Left renal pelvis (tissue), 4 donors: ENCODE measurements around the gene RPS6KA3. TPM values are rescaled to one million over a fixed set of nuclear protein-coding genes. Genes with fewer than 3 reads are reported as not detected.

Experiments used
- DNase-seq, 4 donors: peaks; one replicate each; pipeline ENCODE4 v3.0.0-alpha.2; 2013; ENCODE audit warnings: low read depth in 4 of 4, low spot score in 3 of 4
- polyA plus RNA-seq, 4 donors: library from polyadenylated mRNA; unstranded; fragments of 120-200 nt; gene quantifications; one replicate each; pipeline ENCODE4 v1.2.1, GENCODE V29; 2013; ENCODE audit not compliant: insufficient read length in 4 of 4

RPS6KA3 gene
- polyA plus RNA-seq, 4 donors: 27.2 to 36.0 (median 30.3) TPM

DNA sequence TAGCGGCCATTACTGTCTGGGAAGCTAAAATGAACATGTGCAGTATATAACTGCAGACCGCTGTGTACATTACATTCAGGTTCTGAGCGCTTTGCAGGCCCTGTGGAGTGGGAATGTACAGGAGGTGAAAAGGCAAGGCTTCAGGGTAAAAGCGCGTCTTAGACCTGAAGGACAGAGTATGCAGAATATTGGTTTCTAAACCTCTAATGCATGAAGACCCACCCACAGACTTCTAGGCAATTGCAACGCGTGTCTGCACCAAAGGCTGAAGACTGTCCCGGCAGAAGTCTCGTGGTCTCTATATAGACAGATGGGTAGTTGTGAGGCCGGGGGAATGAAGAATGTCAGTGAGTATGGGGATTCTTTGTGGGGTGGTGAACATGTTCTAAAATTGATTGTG is 155.4 kb downstream of the RPS6KA3 start:
- DNase-seq: no peak

- no peak for DNase-seq
Measured at GRCh38 chrX:20101934-20102581, 164.7 kb downstream of the RPS6KA3 start.

Other genes starting within 250 kb of the RPS6KA3 start
- gene MAP7D2, start 150.0 kb downstream of the RPS6KA3 start, polyA plus RNA-seq: 1 to 10 TPM in 3 of 4 donors, under 1 TPM in 1; 0.56 to 4.1 (median 3.3) TPM
- 100 to 1,000 TPM in 2 of 4 donors, 10 to 100 TPM in 2; 93.0 to 133 (median 98.4) TPM for gene EIF1AX, start 125.1 kb downstream of the RPS6KA3 start, polyA plus RNA-seq